Neuronal stem cell (in vitro differentiated cells): Measurements from ENCODE around the gene DHX9.

Experiments used
- DNase-seq: peaks from one replicate; pipeline ENCODE4 v3.0.0-alpha.2; 2013; ENCODE audit warnings: low spot score
- H2AFZ ChIP-seq: one replicate; pipeline ENCODE4 v1.6.1; 2013; ENCODE audit warnings: mild to moderate bottlenecking, low read length, inconsistent platforms
- H2AK5ac ChIP-seq: 2 replicates; pipeline ENCODE4 v1.6.1; 2013; ENCODE audit warnings: low read depth, mild to moderate bottlenecking, inconsistent platforms, low read length, moderate library complexity, mixed read lengths
- H2BK120ac ChIP-seq: 2 replicates; pipeline ENCODE4 v1.6.1; 2013; ENCODE audit warnings: low read depth, mild to moderate bottlenecking, inconsistent platforms, low read length, moderate library complexity, mixed read lengths
- H2BK12ac ChIP-seq: one replicate; pipeline ENCODE4 v1.6.1; 2013; ENCODE audit warnings: low read length, inconsistent platforms
- H2BK15ac ChIP-seq: 2 replicates; pipeline ENCODE4 v1.6.1; 2013; ENCODE audit warnings: mild to moderate bottlenecking, low read length, inconsistent platforms, mixed read lengths
- H2BK5ac ChIP-seq: one replicate; pipeline ENCODE4 v1.6.1; 2013; ENCODE audit warnings: inconsistent platforms, mild to moderate bottlenecking, low read length, moderate library complexity
- H3K14ac ChIP-seq: one replicate; pipeline ENCODE4 v1.6.1; 2013; ENCODE audit warnings: low read length, inconsistent platforms
- H3K18ac ChIP-seq: 2 replicates; pipeline ENCODE4 v1.6.1; 2013; ENCODE audit warnings: low read length, inconsistent platforms
- H3K23ac ChIP-seq: 2 replicates; pipeline ENCODE4 v1.6.1; 2013; ENCODE audit warnings: low read depth, mild to moderate bottlenecking, mixed read lengths, low read length, inconsistent platforms; ENCODE audit not compliant: poor library complexity
- H3K27ac ChIP-seq: replicated peaks from 3 replicates; pipeline ENCODE4 v1.5.1; 2013; ENCODE audit warnings: low read length, inconsistent platforms
- H3K27me3 ChIP-seq, 3 experiments: 2 replicates each; pipeline ENCODE4 v1.6.1; 2013; ENCODE audit warnings: low read length in 3 of 3, mild to moderate bottlenecking in 2 of 3, inconsistent platforms in 1 of 3, low read depth in 1 of 3, mixed read lengths in 1 of 3, moderate library complexity in 1 of 3; ENCODE audit not compliant: control insufficient read depth in 3 of 3, insufficient read depth in 3 of 3
- H3K36me3 ChIP-seq, 2 donors: replicated peaks in 1 of 2; 2 replicates each; pipeline ENCODE4 v1.6.1; 2013; ENCODE audit warnings: low read length in 2 of 2; ENCODE audit not compliant: control insufficient read depth in 2 of 2, insufficient read depth in 2 of 2
- H3K4ac ChIP-seq: 2 replicates; pipeline ENCODE4 v1.6.1; 2013; ENCODE audit warnings: inconsistent platforms, mild to moderate bottlenecking, low read length, moderate library complexity
- H3K4me1 ChIP-seq, 2 donors: 1 replicate in 1 of 2; 2 replicates in 1 of 2; pipeline ENCODE4 v1.6.1; 2013; ENCODE audit warnings: low read length in 2 of 2, low read depth in 1 of 2; ENCODE audit not compliant: control insufficient read depth in 2 of 2, insufficient read depth in 1 of 2
- H3K4me2 ChIP-seq: one replicate; pipeline ENCODE4 v1.6.1; 2013; ENCODE audit warnings: mild to moderate bottlenecking, low read length, inconsistent platforms; ENCODE audit not compliant: insufficient read depth, poor library complexity, severe bottlenecking
- H3K4me3 ChIP-seq, 2 donors: 2 replicates each; pipeline ENCODE4 v1.5.1; 2013; ENCODE audit warnings: low read length in 2 of 2, mild to moderate bottlenecking in 2 of 2, inconsistent platforms in 1 of 2, moderate library complexity in 1 of 2
- H3K79me1 ChIP-seq: one replicate; pipeline ENCODE4 v1.6.1; 2013; ENCODE audit warnings: low read depth, mild to moderate bottlenecking, inconsistent platforms, low read length, moderate library complexity
- H3K9ac ChIP-seq: one replicate; pipeline ENCODE4 v1.6.1; 2013; ENCODE audit warnings: mild to moderate bottlenecking, low read depth, low read length, inconsistent platforms; ENCODE audit not compliant: poor library complexity
- H3K9me3 ChIP-seq, 2 donors: replicated peaks in 1 of 2; 2 replicates each; pipeline versions ENCODE3 to v1.6.1; 2013; ENCODE audit warnings: low read length in 2 of 2, mild to moderate bottlenecking in 2 of 2, inconsistent platforms in 1 of 2, low read depth in 1 of 2, mixed read lengths in 1 of 2, moderate library complexity in 1 of 2; ENCODE audit not compliant: control insufficient read depth in 2 of 2, insufficient read depth in 1 of 2
- H4K8ac ChIP-seq: one replicate; pipeline ENCODE4 v1.6.1; 2013; ENCODE audit warnings: low read depth, mild to moderate bottlenecking, inconsistent platforms, low read length, moderate library complexity
- H4K91ac ChIP-seq: one replicate; pipeline ENCODE4 v1.6.1; 2013; ENCODE audit warnings: low read length, low read depth, mild to moderate bottlenecking, inconsistent platforms; ENCODE audit not compliant: poor library complexity
- WGBS, 2 donors: extraction: QIAGEN DNeasy Blood & Tissue Kit; methylation state at CpG; one replicate each; pipeline ENCODE4 v1.1.7; 2013; ENCODE audit warnings: missing lambda C conversion rate in 2 of 2, mixed read lengths in 1 of 2; ENCODE audit not compliant: insufficient read length in 2 of 2, insufficient replicate concordance in 1 of 2; ENCODE audit errors: extremely low coverage in 2 of 2; 5-methylcytosine and 5-hydroxymethylcytosine counted together

The DHX9 gene

DNA sequence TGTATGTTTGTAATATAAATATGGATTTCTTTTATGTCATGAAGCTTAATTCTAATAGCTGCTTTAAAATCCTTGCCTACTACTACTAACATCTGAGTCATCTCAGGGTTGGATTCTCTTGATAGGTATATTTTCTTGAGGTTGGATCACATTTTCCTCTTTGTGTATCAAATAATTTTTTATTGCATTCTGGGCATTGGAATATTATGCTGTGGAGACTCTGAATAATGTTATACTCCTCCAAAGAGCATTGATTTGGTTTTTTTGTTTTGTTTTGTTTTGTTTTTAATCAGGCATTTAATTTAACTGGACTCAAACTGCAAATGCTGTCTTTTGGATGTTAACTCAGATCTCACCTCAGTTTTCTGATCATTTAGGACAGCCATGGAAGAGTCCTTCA lies 8.0 kb downstream of the DHX9 start:
- peaks cover 30 to 100% of the 10 kb centered on the region in 2 donors for H3K36me3 ChIP-seq

DNA sequence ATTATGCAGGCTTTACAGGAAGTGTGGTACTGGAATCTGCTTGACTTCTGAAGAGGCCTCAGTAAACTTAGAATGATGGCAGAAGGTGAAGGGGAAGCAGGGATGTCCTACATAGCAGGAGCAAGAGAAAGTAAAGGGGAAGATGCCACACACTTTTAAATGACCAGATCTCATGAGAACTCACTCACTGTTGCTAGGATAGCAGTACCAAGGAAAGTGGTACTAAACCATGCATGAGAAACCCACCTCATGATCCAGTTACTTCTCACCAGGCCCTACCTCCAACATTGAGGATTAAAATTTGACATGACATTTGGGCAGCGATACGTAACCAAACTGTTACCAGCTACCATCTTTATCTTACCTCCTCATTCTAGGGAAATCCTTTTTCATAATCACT lies 9.6 kb downstream of the DHX9 start:
- Histone ChIP-seq H3K4me1 (peaks cover 0 to 2% of the 10 kb centered on the region in 2 donors), H3K4me3 (no peak overlapping the region), H2BK12ac (no peak overlapping the region), H3K27me3 (no peaks in the 10 kb centered on the region), H3K36me3 (peaks cover 30 to 100% of the 10 kb centered on the region in 2 donors), H3K14ac (no peak overlapping the region), H3K18ac (no peak overlapping the region), H2BK120ac (no peak overlapping the region), H3K23ac (no peak overlapping the region), H2BK5ac (no peak overlapping the region), H2AK5ac (no peak overlapping the region), H3K4ac (no peak overlapping the region), H3K27ac (no peak overlapping the region), H2AFZ (no peak overlapping the region), H3K9me3 (no peaks in the 10 kb centered on the region), H3K79me1 (no peaks in the 10 kb centered on the region), H4K91ac (no peak overlapping the region), H4K8ac (no peak overlapping the region), H2BK15ac (no peak overlapping the region), H3K9ac (no peak overlapping the region), H3K4me2 (no peak overlapping the region)
- DNase-seq: no peak
- no CpG with 5 or more reads among the region's 2 CpGs for WGBS, 2 donors

More for the DNA sequence above, 8.0 kb downstream of the DHX9 start:
- Histone ChIP-seq H2AFZ (no peak overlapping the region), H3K9ac (no peak overlapping the region), H3K27ac (no peak overlapping the region), H2BK5ac (no peak overlapping the region), H2BK12ac (no peak overlapping the region), H3K4ac (no peak overlapping the region), H3K9me3 (no peaks in the 10 kb centered on the region), H3K4me2 (no peak overlapping the region), H2AK5ac (no peak overlapping the region), H3K4me1 (peaks cover 0 to 2% of the 10 kb centered on the region in 2 donors), H3K27me3 (no peaks in the 10 kb centered on the region), H2BK15ac (no peak overlapping the region), H3K79me1 (no peaks in the 10 kb centered on the region), H3K4me3 (no peak overlapping the region), H3K23ac (no peak overlapping the region), H4K8ac (no peak overlapping the region), H3K18ac (no peak overlapping the region), H4K91ac (no peak overlapping the region), H2BK120ac (no peak overlapping the region), H3K14ac (no peak overlapping the region)
- no peak for DNase-seq

DNA sequence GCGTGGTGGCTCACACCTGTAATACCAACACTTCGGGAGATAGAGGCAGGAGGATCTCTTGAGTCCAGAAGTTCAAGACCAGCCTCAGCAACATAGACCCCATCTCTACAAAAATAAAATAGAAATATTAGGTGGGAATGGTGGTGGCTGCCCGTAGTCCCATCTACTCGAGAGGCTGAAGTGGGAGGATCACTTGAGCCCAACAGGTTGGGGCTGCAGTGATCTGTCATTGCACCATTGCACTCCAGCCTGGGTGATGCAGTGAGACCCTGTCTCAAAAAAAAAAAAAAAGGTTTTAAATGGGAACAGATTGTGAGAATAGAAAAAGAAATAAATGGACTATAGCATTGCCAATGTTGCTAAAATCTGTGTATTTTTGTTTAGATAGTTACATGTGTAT lies 11.2 kb downstream of the DHX9 start:
- H3K36me3 ChIP-seq: peaks cover 29 to 100% of the 10 kb centered on the region in 2 donors

DNA sequence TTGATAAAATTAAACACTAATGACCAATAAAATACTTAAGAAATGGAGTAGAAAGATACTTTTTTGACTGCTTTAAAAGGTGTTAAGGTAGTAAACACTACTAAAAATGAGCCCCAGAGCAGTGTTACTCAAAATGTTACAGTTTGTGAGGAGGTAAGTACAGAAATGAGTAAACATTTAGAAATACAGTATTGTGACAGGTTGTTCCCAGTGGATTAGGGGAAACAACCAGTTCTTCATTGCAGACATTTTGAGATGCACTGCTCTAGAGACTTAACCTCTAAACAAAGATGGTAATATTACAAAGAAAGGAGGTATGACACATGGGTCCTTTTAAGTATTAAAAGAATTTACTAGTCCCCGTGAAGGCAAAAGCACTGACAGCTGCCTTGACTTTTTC lies 12.7 kb downstream of the DHX9 start:
- no peaks in the 10 kb centered on the region for H3K9me3 ChIP-seq
- no peak overlapping the region for H2BK15ac ChIP-seq
- H3K79me1 ChIP-seq: no peaks in the 10 kb centered on the region
- no peak overlapping the region for H3K4me2 ChIP-seq
- H2BK120ac ChIP-seq: no peak overlapping the region
- DNase-seq: no peak
- H3K36me3 ChIP-seq: peaks cover 33 to 100% of the 10 kb centered on the region in 2 donors
- H3K23ac ChIP-seq: no peak overlapping the region
- no peaks in the 10 kb centered on the region for H3K27me3 ChIP-seq
- no peak overlapping the region for H3K9ac ChIP-seq
- no peak overlapping the region for H2AK5ac ChIP-seq
- no peak overlapping the region for H3K14ac ChIP-seq
- no peak overlapping the region for H3K4me3 ChIP-seq
- no peak overlapping the region for H3K4ac ChIP-seq
- H4K91ac ChIP-seq: no peak overlapping the region
- no peak overlapping the region for H2BK5ac ChIP-seq
- no peak overlapping the region for H3K27ac ChIP-seq
- no peak overlapping the region for H2BK12ac ChIP-seq
- H3K18ac ChIP-seq: no peak overlapping the region
- no peaks in the 10 kb centered on the region for H3K4me1 ChIP-seq
- H4K8ac ChIP-seq: no peak overlapping the region
- WGBS, 2 donors: no CpG with 5 or more reads among the region's 1 CpG
- H2AFZ ChIP-seq: no peak overlapping the region

More for the DNA sequence above, 11.2 kb downstream of the DHX9 start:
- Histone ChIP-seq H2AFZ (no peak overlapping the region), H2BK12ac (no peak overlapping the region), H3K4me1 (peaks cover 0 to 2% of the 10 kb centered on the region in 2 donors), H2AK5ac (no peak overlapping the region), H4K8ac (no peak overlapping the region), H3K4me2 (no peak overlapping the region), H3K4me3 (no peak overlapping the region), H3K4ac (no peak overlapping the region), H3K23ac (no peak overlapping the region), H3K9ac (no peak overlapping the region), H3K27ac (no peak overlapping the region), H2BK120ac (no peak overlapping the region), H3K79me1 (no peaks in the 10 kb centered on the region), H2BK5ac (no peak overlapping the region), H3K14ac (no peak overlapping the region), H3K27me3 (no peaks in the 10 kb centered on the region), H3K18ac (no peak overlapping the region), H2BK15ac (no peak overlapping the region), H3K9me3 (no peaks in the 10 kb centered on the region), H4K91ac (no peak overlapping the region)
- no CpG with 5 or more reads among the region's 4 CpGs for WGBS, 2 donors
- no peak for DNase-seq
